Cardiac muscle cell (in vitro differentiated cells and primary cell): ENCODE measurements around the gene SCAMP2. TPM values are rescaled to one million over a fixed set of nuclear protein-coding genes. Genes with fewer than 3 reads are reported as not detected.

Experiments
- DNase-seq, 2 donors: peaks; one replicate each; pipeline versions ENCODE4 v3.0.0 to v3.0.0-alpha.2; 2010 to 2017; ENCODE audit warnings: low read depth in 1 of 2, low spot score in 1 of 2
- H3K27ac ChIP-seq: fragments of 200-600 bp; sonication (generic); 2 replicates; pipeline ENCODE4 v1.5.1; 2016
- H3K27me3 ChIP-seq: fragments of 200-600 bp; sonication (generic); 2 replicates; pipeline ENCODE4 v1.6.0; 2016; ENCODE audit warnings: control low read depth
- H3K36me3 ChIP-seq: fragments of 200-600 bp; sonication (generic); 2 replicates; pipeline ENCODE4 v1.5.1; 2016; ENCODE audit warnings: control low read depth
- H3K4me1 ChIP-seq: fragments of 200-600 bp; sonication (generic); 2 replicates; pipeline ENCODE4 v1.8.1; 2017; ENCODE audit warnings: low read depth, mild to moderate bottlenecking, mixed run types
- H3K4me3 ChIP-seq: fragments of 200-600 bp; sonication (generic); 2 replicates; pipeline ENCODE4 v1.5.1; 2016; ENCODE audit warnings: mild to moderate bottlenecking
- H3K9me3 ChIP-seq: fragments of 200-600 bp; sonication (generic); 2 replicates; pipeline ENCODE4 v1.5.1; 2017; ENCODE audit warnings: low read depth, mild to moderate bottlenecking, control low read depth
- CTCF ChIP-seq: IDR thresholded peaks from 2 replicates; pipeline ENCODE4 v1.5.1; 2012; ENCODE audit warnings: low read depth, mild to moderate bottlenecking, low read length
- polyA plus RNA-seq: library from polyadenylated mRNA; unstranded; fragments of >200 nt; fragmentation: Nextera tagmentation; extraction: Ambion mirVana; gene quantifications from 2 replicates; pipeline ENCODE4 v1.2.1, GENCODE V29; 2016
- total RNA-seq: library from RNA; depleted of rRNA; stranded (reverse); fragments of >200 nt; gene quantifications from 2 replicates; pipeline ENCODE4 v1.2.3, GENCODE V29; 2016

SCAMP2 gene
- total and polyA plus RNA-seq, 2 experiments from 2014 or later, result 52.3 to 115 TPM

DNA sequence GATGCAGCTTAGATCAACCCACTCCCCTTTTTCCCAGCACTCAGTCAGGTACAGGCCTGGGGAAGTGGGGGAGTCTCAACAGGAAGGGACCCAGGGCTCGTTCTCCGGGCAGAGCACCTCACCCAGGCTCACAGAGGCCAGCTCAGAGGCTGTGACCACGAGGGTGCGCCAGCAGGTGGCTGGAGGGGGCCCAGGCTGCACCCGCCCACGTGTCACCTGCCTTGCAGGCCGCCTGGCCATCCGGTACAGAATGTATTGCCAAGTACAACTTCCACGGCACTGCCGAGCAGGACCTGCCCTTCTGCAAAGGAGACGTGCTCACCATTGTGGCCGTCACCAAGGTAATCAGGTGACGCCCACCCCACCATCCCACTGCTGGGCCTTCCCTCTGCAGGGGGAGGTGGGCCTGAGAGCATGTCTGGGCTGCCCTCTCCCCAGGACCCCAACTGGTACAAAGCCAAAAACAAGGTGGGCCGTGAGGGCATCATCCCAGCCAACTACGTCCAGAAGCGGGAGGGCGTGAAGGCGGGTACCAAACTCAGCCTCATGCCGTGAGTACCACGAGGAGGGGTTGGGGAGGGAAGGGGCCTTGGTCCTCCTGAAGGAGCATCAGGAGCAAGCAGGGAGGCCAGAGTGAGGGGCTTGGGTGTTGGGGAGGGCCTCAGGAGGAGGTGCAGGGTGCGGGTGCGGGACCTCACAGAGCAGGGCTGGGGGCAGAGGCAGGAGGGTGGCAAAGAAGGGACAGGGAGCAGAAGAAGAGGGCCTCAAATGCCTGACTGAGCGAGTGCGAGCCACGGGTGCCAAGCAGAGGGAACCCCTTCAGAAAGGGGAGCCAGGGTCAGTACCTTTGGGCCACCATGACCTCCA is 74.5 kb downstream of the SCAMP2 start:
- peaks cover 19% of the 10 kb centered on the region for H3K36me3 ChIP-seq
- TF ChIP-seq CTCF, result no peak
- no peak overlapping the region for H3K27ac ChIP-seq
- no peaks in the 10 kb centered on the region for H3K4me1 ChIP-seq
- no peak overlapping the region for H3K4me3 ChIP-seq
- DNase-seq, result no peak
- no peaks in the 10 kb centered on the region for H3K27me3 ChIP-seq
- H3K9me3 ChIP-seq, result no peaks in the 10 kb centered on the region

- no peak overlapping the region for H3K4me3 ChIP-seq
- peaks cover 9% of the 10 kb centered on the region for H3K36me3 ChIP-seq
- H3K4me1 ChIP-seq, result no peaks in the 10 kb centered on the region
Measured at GRCh38 chr15:74795966-74796625, 77.1 kb downstream of the SCAMP2 start.

GRCh38 chr15:74794970-74795349 is 78.2 kb downstream of the SCAMP2 start:
- no peaks in the 10 kb centered on the region for H3K9me3 ChIP-seq
- H3K36me3 ChIP-seq, result peaks cover 5% of the 10 kb centered on the region
- TF ChIP-seq CTCF, result no peak
- no peak overlapping the region for H3K27ac ChIP-seq
- no peak for DNase-seq
- H3K4me1 ChIP-seq, result peaks cover 7% of the 10 kb centered on the region
- H3K27me3 ChIP-seq, result no peaks in the 10 kb centered on the region
- H3K4me3 ChIP-seq, result no peak overlapping the region

More at GRCh38 chr15:74795966-74796625, 77.1 kb downstream of the SCAMP2 start:
- Histone ChIP-seq H3K27me3 (no peaks in the 10 kb centered on the region), H3K27ac (no peak overlapping the region), H3K9me3 (no peaks in the 10 kb centered on the region)
- no peak for TF ChIP-seq CTCF
- no peak for DNase-seq

GRCh38 chr15:74794248-74794969 is 78.8 kb downstream of the SCAMP2 start:
- H3K27ac ChIP-seq, result no peak overlapping the region
- H3K4me1 ChIP-seq, result peaks cover 13% of the 10 kb centered on the region
- H3K4me3 ChIP-seq, result no peak overlapping the region
- DNase-seq, result no peak
- H3K9me3 ChIP-seq, result no peaks in the 10 kb centered on the region
- H3K27me3 ChIP-seq, result no peaks in the 10 kb centered on the region
- peaks cover 2% of the 10 kb centered on the region for H3K36me3 ChIP-seq
- TF ChIP-seq CTCF, result no peak

Other genes starting within 250 kb of the SCAMP2 start
- 16.1 and 17.6 TPM in 2 replicates for gene EDC3, start 177.3 kb downstream of the SCAMP2 start, total RNA-seq
- 25.2 and 41.5 TPM in 2 replicates for gene EDC3, start 177.3 kb downstream of the SCAMP2 start, polyA plus RNA-seq
- gene CYP1A1, start 147.8 kb downstream of the SCAMP2 start, total RNA-seq, result 0.28 and 0.45 TPM in 2 replicates
- gene CYP1A1, start 147.8 kb downstream of the SCAMP2 start, polyA plus RNA-seq, result 0.56 TPM in 1 of 2 replicates, not detected in the other
- not detected in 2 replicates for gene CYP1A2, start 124.5 kb downstream of the SCAMP2 start, total RNA-seq
- not detected in 2 replicates for gene CYP1A2, start 124.5 kb downstream of the SCAMP2 start, polyA plus RNA-seq
- gene CSK, start 91.3 kb downstream of the SCAMP2 start, total RNA-seq, result 42.4 and 43.1 TPM in 2 replicates
- gene CSK, start 91.3 kb downstream of the SCAMP2 start, polyA plus RNA-seq, result 26.2 and 30.3 TPM in 2 replicates
- not detected in 2 replicates for gene LMAN1L, start 60.5 kb downstream of the SCAMP2 start, total RNA-seq
- gene LMAN1L, start 60.5 kb downstream of the SCAMP2 start, polyA plus RNA-seq, result not detected in 2 replicates
- not detected in 2 replicates for gene CPLX3, start 46.7 kb downstream of the SCAMP2 start, total RNA-seq
- not detected in 2 replicates for gene CPLX3, start 46.7 kb downstream of the SCAMP2 start, polyA plus RNA-seq
- gene ULK3, start 30.2 kb downstream of the SCAMP2 start, total RNA-seq, result 39.5 and 52.4 TPM in 2 replicates
- 40.0 and 54.6 TPM in 2 replicates for gene ULK3, start 30.2 kb downstream of the SCAMP2 start, polyA plus RNA-seq
- 170 and 285 TPM in 2 replicates for gene MPI, start 16.7 kb upstream of the SCAMP2 start, total RNA-seq
- gene MPI, start 16.7 kb upstream of the SCAMP2 start, polyA plus RNA-seq, result 106 and 173 TPM in 2 replicates
- gene FAM219B, start 33.5 kb upstream of the SCAMP2 start, total RNA-seq, result 109 and 168 TPM in 2 replicates
- gene FAM219B, start 33.5 kb upstream of the SCAMP2 start, polyA plus RNA-seq, result 107 and 157 TPM in 2 replicates
- gene COX5A, start 64.7 kb upstream of the SCAMP2 start, total RNA-seq, result 285 and 435 TPM in 2 replicates
- gene COX5A, start 64.7 kb upstream of the SCAMP2 start, polyA plus RNA-seq, result 1,301 and 1,489 TPM in 2 replicates
- gene RPP25, start 83.4 kb upstream of the SCAMP2 start, total RNA-seq, result 21.1 and 23.0 TPM in 2 replicates
- gene RPP25, start 83.4 kb upstream of the SCAMP2 start, polyA plus RNA-seq, result 18.3 and 20.8 TPM in 2 replicates
- gene SCAMP5, start 122.2 kb upstream of the SCAMP2 start, total RNA-seq, result 5.8 and 8.1 TPM in 2 replicates
- gene SCAMP5, start 122.2 kb upstream of the SCAMP2 start, polyA plus RNA-seq, result 1.2 and 3.3 TPM in 2 replicates
- 25.6 and 28.3 TPM in 2 replicates for gene PPCDC, start 150.2 kb upstream of the SCAMP2 start, total RNA-seq
- gene PPCDC, start 150.2 kb upstream of the SCAMP2 start, polyA plus RNA-seq, result 15.9 and 17.6 TPM in 2 replicates